ENCODE measurements around the gene TACSTD2. TPM values are rescaled to one million over a fixed set of nuclear protein-coding genes. Genes with fewer than 3 reads are reported as not detected.
A peak's percentile ranks its signal among the peaks of the same experiment; 100 is the strongest.

The TACSTD2 gene
- total RNA-seq, 1 experiment from 2014 or later = 12.2 TPM

DNA sequence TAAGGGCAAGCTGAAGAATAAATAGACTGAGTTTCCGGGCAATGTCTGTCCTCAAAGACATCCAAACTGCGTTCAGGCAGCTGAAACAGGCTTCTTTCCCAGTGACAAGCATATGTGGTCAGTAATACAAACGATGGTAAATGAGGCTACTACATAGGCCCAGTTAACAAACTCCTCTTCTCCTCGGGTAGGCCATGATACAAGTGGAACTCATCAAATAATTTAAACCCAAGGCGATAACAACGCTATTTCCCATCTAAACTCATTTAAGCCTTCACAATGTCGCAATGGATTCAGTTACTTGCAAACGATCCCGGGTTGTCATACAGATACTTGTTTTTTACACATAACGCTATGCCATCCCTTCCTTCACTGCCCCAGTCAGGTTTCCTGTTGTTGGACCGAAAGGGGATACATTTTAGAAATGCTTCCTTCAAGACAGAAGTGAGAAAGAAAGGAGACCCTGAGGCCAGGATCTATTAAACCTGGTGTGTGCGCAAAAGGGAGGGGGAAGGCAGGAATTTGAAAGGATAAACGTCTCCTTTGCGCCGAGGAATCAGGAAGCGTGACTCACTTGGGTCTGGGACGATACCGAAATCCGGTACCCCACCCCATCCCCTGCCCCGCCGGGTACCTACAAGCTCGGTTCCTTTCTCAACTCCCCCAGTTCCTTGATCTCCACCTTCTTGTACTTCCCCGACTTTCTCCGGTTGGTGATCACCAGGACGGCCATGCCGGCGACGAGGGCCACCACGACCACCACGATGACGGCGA lies 1.3 kb downstream of the TACSTD2 start:
- POLR2A ChIA-PET = no interaction called here
- CTCF ChIA-PET = no interaction called here
- Histone ChIP-seq H3K79me2 (ENCODE audit: insufficient read depth, low read length) (no peaks in the 10 kb centered on the region), H3K4me1 (ENCODE audit: control insufficient read depth in 1 of 2, insufficient read depth in 2 of 2, low read length in 2 of 2) (peaks cover 18 to 82% of the 10 kb centered on the region in 2 experiments), H3K4me2 (ENCODE audit: low read length) (0 out of 2 replicates have a peak overlapping the region, but pooled peaks have one; percentile 61), H3K9ac (ENCODE audit: low read length) (no peak overlapping the region), H4K20me1 (ENCODE audit: insufficient read depth) (no peaks in the 10 kb centered on the region), H3K9me2 (ENCODE audit: insufficient read depth) (no peaks in the 10 kb centered on the region), H3K27me3 (ENCODE audit: insufficient read depth, low read length) (no peaks in the 10 kb centered on the region), H3K27ac (ENCODE audit: low read depth, low read length) (no peak overlapping the region), H3K36me3 (ENCODE audit: control insufficient read depth in 1 of 2, insufficient read depth in 2 of 2, low read length in 2 of 2) (no peaks in the 10 kb centered on the region), H3K9me3 (ENCODE audit: control insufficient read depth in 1 of 2, insufficient read depth in 1 of 2, low read depth in 1 of 2, low read length in 2 of 2) (no peaks in the 10 kb centered on the region), H2AFZ (ENCODE audit: low read depth, low read length, poor library complexity, severe bottlenecking) (no peak overlapping the region), H3K4me3 (replicated peaks in 1 of 2; ENCODE audit: low read depth in 1 of 2, low read length in 2 of 2) (no peak overlapping the region)
- intact Hi-C loops (cut with micrococcal nuclease) = no loop called here
- TF ChIP-seq, protein P1, sequence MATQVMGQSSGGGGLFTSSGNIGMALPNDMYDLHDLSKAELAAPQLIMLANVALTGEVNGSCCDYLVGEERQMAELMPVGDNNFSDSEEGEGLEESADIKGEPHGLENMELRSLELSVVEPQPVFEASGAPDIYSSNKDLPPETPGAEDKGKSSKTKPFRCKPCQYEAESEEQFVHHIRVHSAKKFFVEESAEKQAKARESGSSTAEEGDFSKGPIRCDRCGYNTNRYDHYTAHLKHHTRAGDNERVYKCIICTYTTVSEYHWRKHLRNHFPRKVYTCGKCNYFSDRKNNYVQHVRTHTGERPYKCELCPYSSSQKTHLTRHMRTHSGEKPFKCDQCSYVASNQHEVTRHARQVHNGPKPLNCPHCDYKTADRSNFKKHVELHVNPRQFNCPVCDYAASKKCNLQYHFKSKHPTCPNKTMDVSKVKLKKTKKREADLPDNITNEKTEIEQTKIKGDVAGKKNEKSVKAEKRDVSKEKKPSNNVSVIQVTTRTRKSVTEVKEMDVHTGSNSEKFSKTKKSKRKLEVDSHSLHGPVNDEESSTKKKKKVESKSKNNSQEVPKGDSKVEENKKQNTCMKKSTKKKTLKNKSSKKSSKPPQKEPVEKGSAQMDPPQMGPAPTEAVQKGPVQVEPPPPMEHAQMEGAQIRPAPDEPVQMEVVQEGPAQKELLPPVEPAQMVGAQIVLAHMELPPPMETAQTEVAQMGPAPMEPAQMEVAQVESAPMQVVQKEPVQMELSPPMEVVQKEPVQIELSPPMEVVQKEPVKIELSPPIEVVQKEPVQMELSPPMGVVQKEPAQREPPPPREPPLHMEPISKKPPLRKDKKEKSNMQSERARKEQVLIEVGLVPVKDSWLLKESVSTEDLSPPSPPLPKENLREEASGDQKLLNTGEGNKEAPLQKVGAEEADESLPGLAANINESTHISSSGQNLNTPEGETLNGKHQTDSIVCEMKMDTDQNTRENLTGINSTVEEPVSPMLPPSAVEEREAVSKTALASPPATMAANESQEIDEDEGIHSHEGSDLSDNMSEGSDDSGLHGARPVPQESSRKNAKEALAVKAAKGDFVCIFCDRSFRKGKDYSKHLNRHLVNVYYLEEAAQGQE (IDR thresholded peaks at IDR 0.05; ENCODE audit: low read depth) = no peak
- TF ChIP-seq TCF7L2 (IDR thresholded peaks at IDR 0.05; ENCODE audit: borderline replicate concordance, extremely low read depth, insufficient read depth, insufficient read length) = no peak
- TF ChIP-seq EZH2 (IDR thresholded peaks at IDR 0.05) = no peak
- TF ChIP-seq ELF1 (IDR thresholded peaks at IDR 0.05; ENCODE audit: borderline replicate concordance, low read depth) = no peak
- TF ChIP-seq YY1 (IDR thresholded peaks at IDR 0.05; ENCODE audit: extremely low read depth, insufficient replicate concordance, low read depth, low read length) = no peak
- TF ChIP-seq, protein P2, sequence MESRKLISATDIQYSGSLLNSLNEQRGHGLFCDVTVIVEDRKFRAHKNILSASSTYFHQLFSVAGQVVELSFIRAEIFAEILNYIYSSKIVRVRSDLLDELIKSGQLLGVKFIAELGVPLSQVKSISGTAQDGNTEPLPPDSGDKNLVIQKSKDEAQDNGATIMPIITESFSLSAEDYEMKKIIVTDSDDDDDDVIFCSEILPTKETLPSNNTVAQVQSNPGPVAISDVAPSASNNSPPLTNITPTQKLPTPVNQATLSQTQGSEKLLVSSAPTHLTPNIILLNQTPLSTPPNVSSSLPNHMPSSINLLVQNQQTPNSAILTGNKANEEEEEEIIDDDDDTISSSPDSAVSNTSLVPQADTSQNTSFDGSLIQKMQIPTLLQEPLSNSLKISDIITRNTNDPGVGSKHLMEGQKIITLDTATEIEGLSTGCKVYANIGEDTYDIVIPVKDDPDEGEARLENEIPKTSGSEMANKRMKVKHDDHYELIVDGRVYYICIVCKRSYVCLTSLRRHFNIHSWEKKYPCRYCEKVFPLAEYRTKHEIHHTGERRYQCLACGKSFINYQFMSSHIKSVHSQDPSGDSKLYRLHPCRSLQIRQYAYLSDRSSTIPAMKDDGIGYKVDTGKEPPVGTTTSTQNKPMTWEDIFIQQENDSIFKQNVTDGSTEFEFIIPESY (IDR thresholded peaks at IDR 0.05; ENCODE audit: extremely low read depth, insufficient replicate concordance, low read length) = no peak
- no peak for TF ChIP-seq SRF (IDR thresholded peaks at IDR 0.05; ENCODE audit: low read depth)
- no peak for TF ChIP-seq ZNF274 (IDR thresholded peaks at IDR 0.05; ENCODE audit: low read depth, low read length)
- TF ChIP-seq FOSL1 (IDR thresholded peaks at IDR 0.05; ENCODE audit: low read depth) = no peak
- TF ChIP-seq SP1 (IDR thresholded peaks at IDR 0.05; ENCODE audit: low read depth) = no peak
- no peak for TF ChIP-seq ZFX (IDR thresholded peaks at IDR 0.05)
- TF ChIP-seq RAD21 (IDR thresholded peaks at IDR 0.05; ENCODE audit: low read depth) = no peak
- TF ChIP-seq, protein P3, sequence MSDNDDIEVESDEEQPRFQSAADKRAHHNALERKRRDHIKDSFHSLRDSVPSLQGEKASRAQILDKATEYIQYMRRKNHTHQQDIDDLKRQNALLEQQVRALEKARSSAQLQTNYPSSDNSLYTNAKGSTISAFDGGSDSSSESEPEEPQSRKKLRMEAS (IDR thresholded peaks at IDR 0.05) = no peak
- TF ChIP-seq SIN3A (IDR thresholded peaks at IDR 0.05; ENCODE audit: low read depth) = no peak
- TF ChIP-seq, protein P4, sequence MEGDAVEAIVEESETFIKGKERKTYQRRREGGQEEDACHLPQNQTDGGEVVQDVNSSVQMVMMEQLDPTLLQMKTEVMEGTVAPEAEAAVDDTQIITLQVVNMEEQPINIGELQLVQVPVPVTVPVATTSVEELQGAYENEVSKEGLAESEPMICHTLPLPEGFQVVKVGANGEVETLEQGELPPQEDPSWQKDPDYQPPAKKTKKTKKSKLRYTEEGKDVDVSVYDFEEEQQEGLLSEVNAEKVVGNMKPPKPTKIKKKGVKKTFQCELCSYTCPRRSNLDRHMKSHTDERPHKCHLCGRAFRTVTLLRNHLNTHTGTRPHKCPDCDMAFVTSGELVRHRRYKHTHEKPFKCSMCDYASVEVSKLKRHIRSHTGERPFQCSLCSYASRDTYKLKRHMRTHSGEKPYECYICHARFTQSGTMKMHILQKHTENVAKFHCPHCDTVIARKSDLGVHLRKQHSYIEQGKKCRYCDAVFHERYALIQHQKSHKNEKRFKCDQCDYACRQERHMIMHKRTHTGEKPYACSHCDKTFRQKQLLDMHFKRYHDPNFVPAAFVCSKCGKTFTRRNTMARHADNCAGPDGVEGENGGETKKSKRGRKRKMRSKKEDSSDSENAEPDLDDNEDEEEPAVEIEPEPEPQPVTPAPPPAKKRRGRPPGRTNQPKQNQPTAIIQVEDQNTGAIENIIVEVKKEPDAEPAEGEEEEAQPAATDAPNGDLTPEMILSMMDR (IDR thresholded peaks at IDR 0.05 in 2 of 3, conservative IDR thresholded peaks at IDR 0.05 in 1 of 3; ENCODE audit: borderline replicate concordance in 1 of 3, insufficient read depth in 1 of 3, low read depth in 2 of 3, low read length in 2 of 3) = no peak
- TF ChIP-seq CEBPB (IDR thresholded peaks at IDR 0.05; ENCODE audit: low read depth) = no peak
- TF ChIP-seq EZH2phosphoT487 (IDR thresholded peaks at IDR 0.05; ENCODE audit: borderline replicate concordance) = no peak
- no peak for TF ChIP-seq JUND (IDR thresholded peaks at IDR 0.05)
- no peak for TF ChIP-seq POLR2A (IDR thresholded peaks at IDR 0.05; ENCODE audit: borderline replicate concordance, extremely low read depth, insufficient read depth, insufficient read length)
- TF ChIP-seq, protein P5, sequence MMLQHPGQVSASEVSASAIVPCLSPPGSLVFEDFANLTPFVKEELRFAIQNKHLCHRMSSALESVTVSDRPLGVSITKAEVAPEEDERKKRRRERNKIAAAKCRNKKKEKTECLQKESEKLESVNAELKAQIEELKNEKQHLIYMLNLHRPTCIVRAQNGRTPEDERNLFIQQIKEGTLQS (IDR thresholded peaks at IDR 0.05) = no peak
- DNase-seq (ENCODE audit: low read depth, low spot score) (no peak), ATAC-seq (no peak)
- RAD21 ChIA-PET (ENCODE audit: low non-redundant PET in 1 of 2, low total read pairs in 2 of 2, uncharacterized antibody in 2 of 2, unreplicated experiment in 2 of 2) = no interaction called here
- BruUV-seq (replicated peaks) = TSS peak; percentile 78
